Endothelial cell of umbilical vein (primary cell): ENCODE data around the gene BLVRA. TPM values are rescaled to one million over a fixed set of nuclear protein-coding genes. Genes with fewer than 3 reads are reported as not detected.

Experiments
- BruUV-seq: library from RNA; stranded (reverse); fragments of 400-500 nt; replicated peaks from 2 replicates; lab custom pipeline; 2021; lab: Mats Ljungman, UMichigan
- CTCF ChIA-PET: fragments of 300-600, 350-600 bp; sonication (Branson Sonifier 250); formaldehyde crosslinking; loops from one replicate; lab custom pipeline; 2021; ENCODE audit warnings: antibody characterized with exemption, inconsistent platforms; lab: Charles Lee
- POLR2A ChIA-PET: fragments of 300-600, 350-600 bp; sonication (Branson Sonifier 250); formaldehyde crosslinking; loops from one replicate; lab custom pipeline; 2021; ENCODE audit warnings: antibody characterized with exemption, inconsistent platforms; lab: Charles Lee
- DNase-seq: peaks from one replicate; pipeline ENCODE4 v3.0.0-alpha.2; 2011; ENCODE audit warnings: low read depth, low spot score
- FAIRE-seq: peaks from 2 replicates; lab custom pipeline; 2011; peaks lifted over from hg19 to GRCh38; lab: Jason Lieb, UNC
- H2AFZ ChIP-seq: 2 replicates; pipeline ENCODE4 v1.6.0; 2012; ENCODE audit warnings: low read depth, low read length, control low read depth, inconsistent platforms
- H3K27ac ChIP-seq: 2 replicates; pipeline ENCODE4 v1.5.1; 2011; ENCODE audit warnings: low read depth, mild to moderate bottlenecking, control low read depth, low read length, moderate library complexity; ENCODE audit not compliant: insufficient read depth
- H3K27me3 ChIP-seq, 2 experiments: 2 replicates each; pipeline versions ENCODE4 v1.6.0 to v1.6.1; 2011; ENCODE audit warnings: low read length in 2 of 2, mixed read lengths in 1 of 2; ENCODE audit not compliant: control insufficient read depth in 2 of 2, insufficient read depth in 2 of 2
- H3K36me3 ChIP-seq, 2 experiments: 2 replicates in 1 of 2; 3 replicates in 1 of 2; pipeline ENCODE4 v1.5.1; 2011; ENCODE audit warnings: low read length in 2 of 2, mild to moderate bottlenecking in 1 of 2, moderate library complexity in 1 of 2; ENCODE audit not compliant: control insufficient read depth in 2 of 2, insufficient read depth in 2 of 2; ENCODE audit errors: extremely low read depth in 1 of 2
- H3K4me1 ChIP-seq: 3 replicates; pipeline ENCODE4 v1.5.1; 2011; ENCODE audit warnings: mild to moderate bottlenecking, low read length; ENCODE audit not compliant: control insufficient read depth, insufficient read depth; ENCODE audit errors: extremely low read depth
- H3K4me2 ChIP-seq: 2 replicates; pipeline ENCODE4 v1.6.1; 2011; ENCODE audit warnings: low read length, control low read depth, mixed read lengths; ENCODE audit not compliant: insufficient read depth
- H3K4me3 ChIP-seq, 3 experiments: fragments of 200-600 bp in 1 of 3; sonication (generic), shearing (Covaris generic) in 1 of 3; replicated peaks in 1 of 3; 2 replicates each; pipeline ENCODE4 v1.5.1; 2011 to 2016; ENCODE audit warnings: control low read depth in 3 of 3, low read length in 3 of 3, mild to moderate bottlenecking in 2 of 3, inconsistent platforms in 1 of 3, low read depth in 1 of 3, moderate library complexity in 1 of 3; ENCODE audit not compliant: insufficient read depth in 1 of 3
- H3K79me2 ChIP-seq: 2 replicates; pipeline ENCODE4 v1.6.0; 2012; ENCODE audit warnings: low read length, inconsistent platforms; ENCODE audit not compliant: control insufficient read depth, insufficient read depth
- H3K9ac ChIP-seq: replicated peaks from 2 replicates; pipeline ENCODE3; 2011; ENCODE audit warnings: low read length, control low read depth; ENCODE audit not compliant: insufficient read depth; ENCODE audit errors: extremely low read depth
- H3K9me1 ChIP-seq: replicated peaks from 3 replicates; pipeline ENCODE4 v1.6.0; 2011; ENCODE audit warnings: mild to moderate bottlenecking, low read length; ENCODE audit not compliant: control insufficient read depth, insufficient read depth; ENCODE audit errors: extremely low read depth
- H3K9me3 ChIP-seq: replicated peaks from 2 replicates; pipeline ENCODE4 v1.5.1; 2012; ENCODE audit warnings: low read length, inconsistent platforms; ENCODE audit not compliant: control insufficient read depth, insufficient read depth
- H4K20me1 ChIP-seq: replicated peaks from 2 replicates; pipeline ENCODE3; 2011; ENCODE audit warnings: mild to moderate bottlenecking, low read length; ENCODE audit not compliant: control insufficient read depth, insufficient read depth; ENCODE audit errors: extremely low read depth
- CTCF ChIP-seq, 2 donors: IDR thresholded peaks; 1 replicate in 1 of 2; 2 replicates in 1 of 2; pipeline ENCODE4 v1.5.1; 2011; ENCODE audit warnings: low read length in 2 of 2, mild to moderate bottlenecking in 2 of 2, moderate library complexity in 2 of 2, control low read depth in 1 of 2, inconsistent platforms in 1 of 2, low read depth in 1 of 2; ENCODE audit not compliant: insufficient read depth in 1 of 2; ENCODE audit errors: extremely low read depth in 1 of 2
- EZH2 ChIP-seq: IDR thresholded peaks from 2 replicates; pipeline ENCODE4 v1.6.1; 2012; ENCODE audit warnings: borderline replicate concordance, low read depth, mild to moderate bottlenecking, moderate library complexity, low read length, inconsistent platforms; ENCODE audit not compliant: severe bottlenecking
- FOS ChIP-seq: IDR thresholded peaks from 2 replicates; pipeline ENCODE4 v1.6.1; 2011; ENCODE audit warnings: mild to moderate bottlenecking, low read length, moderate library complexity, borderline replicate concordance; ENCODE audit not compliant: insufficient read depth
- GATA2 ChIP-seq: IDR thresholded peaks from 2 replicates; pipeline ENCODE4 v1.7.0; 2011; ENCODE audit warnings: low read depth, mild to moderate bottlenecking, moderate library complexity, mixed read lengths, low read length; ENCODE audit not compliant: insufficient read length, insufficient read depth
- JUN ChIP-seq: IDR thresholded peaks from 2 replicates; pipeline ENCODE4 v1.6.1; 2011; ENCODE audit warnings: borderline replicate concordance, low read depth; ENCODE audit not compliant: insufficient read length, insufficient read depth
- MAX ChIP-seq: IDR thresholded peaks from 2 replicates; pipeline ENCODE4 v1.6.1; 2011; ENCODE audit not compliant: insufficient read depth, insufficient read length
- MYC ChIP-seq: IDR thresholded peaks from one replicate; pipeline ENCODE4 v1.6.1; 2011; ENCODE audit warnings: mild to moderate bottlenecking, low read depth, low read length
- POLR2A ChIP-seq: IDR thresholded peaks from 2 replicates; pipeline ENCODE4 v1.6.1; 2012; ENCODE audit warnings: low read depth, mild to moderate bottlenecking, control low read depth, low read length
- POLR2AphosphoS5 ChIP-seq: IDR thresholded peaks from 2 replicates; pipeline ENCODE4 v1.6.1; 2012; ENCODE audit warnings: low read depth, mild to moderate bottlenecking, control low read depth, low read length, moderate library complexity; ENCODE audit not compliant: insufficient read depth
- dilution Hi-C: fragments of 300-500 bp; cut with MboI; formaldehyde crosslinking; loops from one replicate; pipeline ENCODE4 v1.15.0; 2019; ENCODE audit warnings: low sequenced_read_pairs; ENCODE audit not compliant: extremely low pct_ligation_motif_present
- intact Hi-C: fragments of 100-400 bp; cut with micrococcal nuclease; formaldehyde crosslinking; loops from one replicate; pipeline ENCODE4 v1.10.0; 2022
- polyA plus RNA-seq, 4 experiments: library from polyadenylated mRNA; depleted of rRNA in 3 of 4; stranded (reverse) in 3 of 4; unstranded in 1 of 4; fragments of >200 nt; gene quantifications; 2 replicates each; pipeline versions ENCODE4 v1.2.1 to v1.2.3, GENCODE V29; 2011 to 2012; ENCODE audit warnings: missing spikeins in 1 of 4
- total RNA-seq: library from RNA; stranded (reverse); gene quantifications from 2 replicates; pipeline ENCODE4 v1.2.3, GENCODE V29; 2021

BLVRA gene
- total and polyA plus RNA-seq, 2 donors (not counting 3 experiments of a cell fraction or from before 2014, with no cell fraction given): 24.0 to 34.5 TPM

DNA sequence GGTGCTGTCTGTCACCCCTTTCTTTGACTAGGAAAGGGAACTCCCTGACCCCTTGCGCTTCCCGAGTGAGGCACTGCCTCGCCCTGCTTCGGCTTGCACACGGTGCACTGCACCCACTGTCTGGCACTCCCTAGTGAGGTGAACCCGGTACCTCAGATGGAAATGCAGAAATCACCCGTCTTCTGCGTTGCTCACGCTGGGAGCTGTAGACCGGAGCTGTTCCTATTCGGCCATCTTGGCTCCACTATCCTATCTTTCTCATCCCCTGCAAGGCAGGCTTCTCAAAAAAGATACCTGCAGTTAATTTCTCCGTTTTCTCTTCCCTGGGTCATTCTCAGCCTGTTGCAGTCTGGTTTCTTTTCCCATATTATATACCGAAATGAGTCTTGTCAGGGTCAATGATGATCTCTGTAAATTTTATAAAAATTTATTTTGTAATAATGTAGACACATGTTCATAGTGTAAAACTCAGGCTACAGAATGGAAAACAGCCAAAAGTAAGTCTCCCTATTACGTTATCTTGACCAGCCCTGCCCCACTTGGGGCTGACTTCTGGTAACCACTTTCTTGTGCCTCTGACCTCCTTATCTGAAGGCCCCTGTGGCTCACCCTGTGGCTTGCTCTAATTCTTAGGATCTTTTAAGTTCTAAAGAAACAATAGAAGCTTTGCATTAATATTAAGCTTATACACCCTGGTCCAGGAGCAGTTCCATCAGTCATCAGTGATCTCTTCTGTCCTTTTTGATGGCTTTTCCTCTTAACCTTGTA lies 20.7 kb downstream of the BLVRA start:
- FAIRE-seq (no peak), DNase-seq (no peak)
- CTCF ChIA-PET: no interaction called here
- no peaks in the 10 kb centered on the region for H4K20me1 ChIP-seq
- no peak overlapping the region for H3K27ac ChIP-seq
- H3K4me3 ChIP-seq: no peak overlapping the region
- TF ChIP-seq CTCF (IDR thresholded peaks at IDR 0.05; ENCODE audit: extremely low read depth in 1 of 2, insufficient read depth in 1 of 2, low read depth in 1 of 2, low read length in 2 of 2) (no peak), GATA2 (no peak), FOS (no peak), MYC (no peak), EZH2 (no peak), MAX (no peak), JUN (no peak), POLR2A (no peak), POLR2AphosphoS5 (no peak)
- no peak overlapping the region for H3K4me2 ChIP-seq
- intact Hi-C loops (no loop called here), dilution Hi-C loops (no loop called here)
- BruUV-seq: no TSS peak
- no peak overlapping the region for H2AFZ ChIP-seq
- no peaks in the 10 kb centered on the region for H3K9me1 ChIP-seq
- no peaks in the 10 kb centered on the region for H3K36me3 ChIP-seq
- H3K4me1 ChIP-seq: no peaks in the 10 kb centered on the region
- H3K9ac ChIP-seq: no peak overlapping the region
- no peaks in the 10 kb centered on the region for H3K79me2 ChIP-seq
- H3K27me3 ChIP-seq: no peaks in the 10 kb centered on the region
- H3K9me3 ChIP-seq: no peaks in the 10 kb centered on the region
- POLR2A ChIA-PET: no interaction called here
